ENCODE measurements around the gene HDGF. TPM values are rescaled to one million over a fixed set of nuclear protein-coding genes. Genes with fewer than 3 reads are reported as not detected.

The HDGF gene
- total and polyA plus RNA-seq, 2 of the 8 experiments (the other 6 are each of a cell fraction or from before 2014, with no cell fraction given), result 145 to 391 TPM

DNA sequence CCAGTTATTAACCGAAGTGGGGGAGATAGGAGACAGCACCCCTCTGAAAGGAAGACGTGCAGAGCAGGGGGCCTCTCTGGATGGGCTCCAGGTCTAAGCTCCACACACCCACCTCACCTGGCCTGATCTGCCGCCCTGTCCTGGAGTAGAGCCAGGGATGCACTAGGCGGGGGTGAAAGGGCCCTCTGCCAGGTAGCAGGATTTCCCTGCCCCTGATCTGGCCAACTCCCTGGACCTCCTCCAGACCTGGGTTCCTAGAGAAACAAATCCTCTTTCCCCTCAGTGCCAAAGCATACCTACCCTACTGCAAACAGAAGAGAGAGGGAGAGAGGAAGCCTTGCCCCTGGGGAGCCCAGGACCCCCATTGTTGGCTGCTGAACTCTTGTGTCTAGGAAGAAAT lies 48.1 kb downstream of the HDGF start:
- H3K18ac ChIP-seq (ENCODE audit: extremely low read depth, low read length), result peak overlapping the region; percentile 24; the same call in 1 of the 2 replicates
- no peaks in the 10 kb centered on the region for H3K9me3 ChIP-seq (ENCODE audit: insufficient read depth in 2 of 2, low read depth in 1 of 2, low read length in 1 of 2)
- peaks cover 0 to 19% (median 8%) of the 10 kb centered on the region in 4 experiments; a peak in 4 of 7 replicates for H3K27me3 ChIP-seq (replicated peaks in 1 of 4; ENCODE audit: control insufficient read depth in 3 of 4, extremely low read depth in 1 of 4, insufficient read depth in 3 of 4, low read length in 3 of 4)
- peaks cover 31% of the 10 kb centered on the region; the same call in 1 of the 2 replicates for H3K23me2 ChIP-seq (ENCODE audit: low read depth, low read length)
- no peak for FAIRE-seq
- WGBS, 2 experiments (ENCODE audit: extremely low coverage in 1 of 2, insufficient coverage in 1 of 2, insufficient read length in 1 of 2, insufficient replicate concordance in 2 of 2, low coverage in 1 of 2, low lambda C conversion rate in 2 of 2, missing lambda C conversion rate in 1 of 2), result 82% methylated on average over 4 of the region's 4 CpGs; no CpG with 5 or more reads in 1 of the 2 experiments
- no peak overlapping the region for H3K14ac ChIP-seq (ENCODE audit: insufficient read length)
- CTCF ChIA-PET (ENCODE audit: partially characterized antibody), result interaction anchor here (1.1 to 66.0 kb wide), 8 partner anchors 2 to 190 kb away, joined by 3 to 4284 read pairs (median 4); partner anchors contain the start of genes CRABP2, HDGF, ISG20L2 and METTL25B
- H2AFZ ChIP-seq (ENCODE audit: low read length), result no peak overlapping the region
- peaks cover 14 to 38% (median 26%) of the 10 kb centered on the region in 4 experiments for H3K36me3 ChIP-seq (ENCODE audit: control insufficient read depth in 2 of 4, insufficient read depth in 4 of 4, low read length in 3 of 4)
- H3K79me2 ChIP-seq (ENCODE audit: control insufficient read depth in 1 of 2, insufficient read depth in 2 of 2, low read length in 2 of 2), result peaks cover 7 to 24% of the 10 kb centered on the region in 2 experiments; a peak in 2 of 4 replicates
- no peak overlapping the region for H2BK20ac ChIP-seq (ENCODE audit: low read length)
- POLR2A ChIA-PET (ENCODE audit: partially characterized antibody), result interaction anchor here (1.4 to 16.9 kb wide), 4 partner anchors 10 to 35 kb away, joined by 4 to 530 read pairs (median 100); partner anchors contain the start of genes ISG20L2, METTL25B and NES
- no peak overlapping the region for H2BK120ac ChIP-seq (replicated peaks; ENCODE audit: low read depth, low read length)
- H3K4ac ChIP-seq (replicated peaks; ENCODE audit: insufficient read length, low read depth, low read length), result no peak overlapping the region
- H3K4me1 ChIP-seq (replicated peaks in 1 of 4; ENCODE audit: control insufficient read depth in 3 of 4, insufficient read depth in 4 of 4, low read length in 3 of 4), result peaks cover 15 to 32% (median 22%) of the 10 kb centered on the region in 4 experiments
- no peak overlapping the region for H3K56ac ChIP-seq (replicated peaks; ENCODE audit: insufficient read length, low read depth, low read length)
- H4K91ac ChIP-seq (replicated peaks; ENCODE audit: insufficient read length, low read length), result no peak overlapping the region
- no peak overlapping the region for H4K8ac ChIP-seq (ENCODE audit: extremely low read depth, insufficient read depth, low read length)
- no peak overlapping the region for H2BK12ac ChIP-seq (ENCODE audit: low read depth, low read length)
- no peak overlapping the region for H4K5ac ChIP-seq (ENCODE audit: insufficient read length, low read depth, low read length)
- H3K23ac ChIP-seq (ENCODE audit: insufficient read length), result no peak overlapping the region
- H3K79me1 ChIP-seq (ENCODE audit: low read depth, low read length), result peaks cover 4% of the 10 kb centered on the region; the same call in 1 of the 2 replicates
- no peak overlapping the region for H2AK5ac ChIP-seq (ENCODE audit: low read depth, low read length)
- no peak overlapping the region for H2BK5ac ChIP-seq (ENCODE audit: low read depth, low read length)
- H3K9ac ChIP-seq (replicated peaks in 1 of 4; ENCODE audit: extremely low read depth in 1 of 4, low read depth in 3 of 4, low read length in 3 of 4), result no peak overlapping the region
- H3K4me2 ChIP-seq (ENCODE audit: insufficient read depth in 1 of 2, low read depth in 2 of 2, low read length in 2 of 2), result peak overlapping the region; percentile 77 to 94
- no peak overlapping the region for H3K27ac ChIP-seq (ENCODE audit: low read depth, low read length)
- H2BK15ac ChIP-seq (ENCODE audit: low read length), result no peak overlapping the region
- DNase-seq (ENCODE audit: low read depth in 1 of 2, low spot score in 2 of 2), result no peak
- peaks cover 6 to 14% of the 10 kb centered on the region in 2 experiments for H4K20me1 ChIP-seq (replicated peaks in 1 of 2; ENCODE audit: control insufficient read depth in 1 of 2, insufficient read depth in 2 of 2, low read length in 2 of 2)
- peak overlapping the region; percentile 50 to 80 (median 70); a peak in 5 of 8 replicates for H3K4me3 ChIP-seq (ENCODE audit: extremely low read depth in 1 of 4, insufficient read depth in 2 of 4, low read depth in 3 of 4, low read length in 4 of 4)
- no peak for TF ChIP-seq SIN3A (conservative IDR thresholded peaks at IDR 0.05 in 1 of 2, IDR thresholded peaks at IDR 0.05 in 1 of 2; ENCODE audit: low read depth in 1 of 2, low read length in 2 of 2)
- TF ChIP-seq, protein P1, sequence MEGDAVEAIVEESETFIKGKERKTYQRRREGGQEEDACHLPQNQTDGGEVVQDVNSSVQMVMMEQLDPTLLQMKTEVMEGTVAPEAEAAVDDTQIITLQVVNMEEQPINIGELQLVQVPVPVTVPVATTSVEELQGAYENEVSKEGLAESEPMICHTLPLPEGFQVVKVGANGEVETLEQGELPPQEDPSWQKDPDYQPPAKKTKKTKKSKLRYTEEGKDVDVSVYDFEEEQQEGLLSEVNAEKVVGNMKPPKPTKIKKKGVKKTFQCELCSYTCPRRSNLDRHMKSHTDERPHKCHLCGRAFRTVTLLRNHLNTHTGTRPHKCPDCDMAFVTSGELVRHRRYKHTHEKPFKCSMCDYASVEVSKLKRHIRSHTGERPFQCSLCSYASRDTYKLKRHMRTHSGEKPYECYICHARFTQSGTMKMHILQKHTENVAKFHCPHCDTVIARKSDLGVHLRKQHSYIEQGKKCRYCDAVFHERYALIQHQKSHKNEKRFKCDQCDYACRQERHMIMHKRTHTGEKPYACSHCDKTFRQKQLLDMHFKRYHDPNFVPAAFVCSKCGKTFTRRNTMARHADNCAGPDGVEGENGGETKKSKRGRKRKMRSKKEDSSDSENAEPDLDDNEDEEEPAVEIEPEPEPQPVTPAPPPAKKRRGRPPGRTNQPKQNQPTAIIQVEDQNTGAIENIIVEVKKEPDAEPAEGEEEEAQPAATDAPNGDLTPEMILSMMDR (IDR thresholded peaks at IDR 0.05; ENCODE audit: control extremely low read depth in 1 of 3, insufficient read depth in 1 of 3, low read depth in 1 of 3, low read length in 3 of 3), result no peak
- no peak for TF ChIP-seq BCL11A (IDR thresholded peaks at IDR 0.05; ENCODE audit: low read depth in 2 of 2, low read length in 2 of 2)
- no peak for TF ChIP-seq CTBP2 (IDR thresholded peaks at IDR 0.05; ENCODE audit: borderline replicate concordance, insufficient read depth, insufficient read length, low read length)
- no peak for TF ChIP-seq GTF2F1 (IDR thresholded peaks at IDR 0.05; ENCODE audit: borderline replicate concordance, low read depth, low read length)
- no peak for TF ChIP-seq SRF (IDR thresholded peaks at IDR 0.05; ENCODE audit: low read depth, low read length)
- no peak for TF ChIP-seq POLR2AphosphoS5 (IDR thresholded peaks at IDR 0.05; ENCODE audit: low read depth, low read length)
- TF ChIP-seq RXRA (IDR thresholded peaks at IDR 0.05; ENCODE audit: insufficient read depth, low read depth, low read length), result no peak
- no peak for TF ChIP-seq CHD2 (IDR thresholded peaks at IDR 0.05; ENCODE audit: low read length)
- no peak for TF ChIP-seq NRF1 (IDR thresholded peaks at IDR 0.05; ENCODE audit: low read depth, low read length)

Data from H1 (cell line).